H1 (cell line): ENCODE results near the gene PLA2G4E. TPM values are rescaled to one million over a fixed set of nuclear protein-coding genes. Genes with fewer than 3 reads are reported as not detected.
A peak's percentile ranks its signal among the peaks of the same experiment; 100 is the strongest.

Experiments
- CTCF ChIA-PET: fragments of 300-600 bp; sonication (Branson Sonifier 250); formaldehyde crosslinking; loops from one replicate; lab custom pipeline; 2021; ENCODE audit not compliant: partially characterized antibody; lab: Charles Lee
- POLR2A ChIA-PET: fragments of 300-600 bp; sonication (Branson Sonifier 250); formaldehyde crosslinking; loops from one replicate; lab custom pipeline; 2021; ENCODE audit warnings: inconsistent platforms; ENCODE audit not compliant: partially characterized antibody; lab: Charles Lee
- DNase-seq, 2 experiments: peaks; one replicate each; pipeline versions ENCODE4 v3.0.0 to v3.0.0-alpha.2; 2010 to 2022; ENCODE audit warnings: low spot score in 2 of 2, low read depth in 1 of 2, mixed read lengths in 1 of 2
- FAIRE-seq: peaks from 2 replicates; lab custom pipeline; 2011; peaks lifted over from hg19 to GRCh38; lab: Jason Lieb, UNC
- H2AFZ ChIP-seq: 2 replicates; pipeline ENCODE4 v1.8.1; 2012; ENCODE audit warnings: low read length, inconsistent platforms
- H2AK5ac ChIP-seq: 2 replicates; pipeline ENCODE4 v1.6.1; 2013; ENCODE audit warnings: low read depth, low read length
- H2BK120ac ChIP-seq: replicated peaks from 2 replicates; pipeline ENCODE3; 2013; ENCODE audit warnings: low read depth, low read length, inconsistent platforms
- H2BK12ac ChIP-seq: 2 replicates; pipeline ENCODE4 v1.6.1; 2013; ENCODE audit warnings: low read depth, low read length
- H2BK15ac ChIP-seq: 2 replicates; pipeline ENCODE4 v1.6.1; 2013; ENCODE audit warnings: low read length
- H2BK20ac ChIP-seq: 2 replicates; pipeline ENCODE4 v1.6.1; 2013; ENCODE audit warnings: low read length
- H2BK5ac ChIP-seq: 2 replicates; pipeline ENCODE4 v1.6.1; 2013; ENCODE audit warnings: low read depth, low read length
- H3K14ac ChIP-seq: 2 replicates; pipeline ENCODE4 v1.6.1; 2013; ENCODE audit warnings: inconsistent platforms; ENCODE audit not compliant: insufficient read length
- H3K18ac ChIP-seq: 2 replicates; pipeline ENCODE4 v1.6.1; 2013; ENCODE audit warnings: low read length; ENCODE audit errors: extremely low read depth
- H3K23ac ChIP-seq: 2 replicates; pipeline ENCODE4 v1.6.1; 2013; ENCODE audit warnings: inconsistent platforms; ENCODE audit not compliant: insufficient read length
- H3K23me2 ChIP-seq: 2 replicates; pipeline ENCODE4 v1.6.1; 2013; ENCODE audit warnings: low read depth, low read length
- H3K27ac ChIP-seq: 2 replicates; pipeline ENCODE4 v1.6.1; 2011; ENCODE audit warnings: low read depth, low read length, inconsistent platforms
- H3K27me3 ChIP-seq, 4 experiments: replicated peaks in 1 of 4; 1 replicate in 1 of 4; 2 replicates in 3 of 4; pipeline versions ENCODE4 v1.6.1 to v1.8.1; 2011 to 2013; ENCODE audit warnings: low read length in 3 of 4, mild to moderate bottlenecking in 3 of 4, inconsistent platforms in 2 of 4, mixed read lengths in 2 of 4, moderate library complexity in 1 of 4; ENCODE audit not compliant: control insufficient read depth in 3 of 4, insufficient read depth in 3 of 4; ENCODE audit errors: extremely low read depth in 1 of 4
- H3K36me3 ChIP-seq, 4 experiments: 2 replicates each; pipeline versions ENCODE4 v1.6.1 to v1.8.1; 2011 to 2013; ENCODE audit warnings: mild to moderate bottlenecking in 4 of 4, low read length in 3 of 4, moderate library complexity in 2 of 4, control low read depth in 1 of 4, inconsistent platforms in 1 of 4; ENCODE audit not compliant: insufficient read depth in 4 of 4, control insufficient read depth in 2 of 4
- H3K4ac ChIP-seq: replicated peaks from 2 replicates; pipeline ENCODE3; 2013; ENCODE audit warnings: low read length, low read depth, mixed read lengths, inconsistent platforms; ENCODE audit not compliant: insufficient read length
- H3K4me1 ChIP-seq, 4 experiments: replicated peaks in 1 of 4; 1 replicate in 1 of 4; 2 replicates in 3 of 4; pipeline versions ENCODE4 v1.6.1 to v1.8.1; 2011 to 2013; ENCODE audit warnings: low read length in 3 of 4, inconsistent platforms in 2 of 4, mixed read lengths in 1 of 4; ENCODE audit not compliant: insufficient read depth in 4 of 4, control insufficient read depth in 3 of 4
- H3K4me2 ChIP-seq, 2 experiments: 2 replicates each; pipeline versions ENCODE4 v1.6.1 to v1.8.1; 2011 to 2013; ENCODE audit warnings: low read depth in 2 of 2, low read length in 2 of 2, control low read depth in 1 of 2, inconsistent platforms in 1 of 2, mild to moderate bottlenecking in 1 of 2; ENCODE audit not compliant: insufficient read depth in 1 of 2
- H3K4me3 ChIP-seq, 4 experiments: fragments of 200-600, 300-600 bp in 1 of 4; sonication (generic), shearing (Covaris generic), sonication (Bioruptor Twin) in 1 of 4; 2 replicates each; pipeline versions ENCODE4 v1.5.1 to v1.8.1; 2011 to 2016; ENCODE audit warnings: low read length in 4 of 4, low read depth in 3 of 4, control low read depth in 2 of 4, inconsistent platforms in 2 of 4, mild to moderate bottlenecking in 2 of 4, mixed read lengths in 1 of 4, moderate library complexity in 1 of 4; ENCODE audit not compliant: insufficient read depth in 2 of 4; ENCODE audit errors: extremely low read depth in 1 of 4
- H3K56ac ChIP-seq: replicated peaks from 2 replicates; pipeline ENCODE3; 2013; ENCODE audit warnings: low read depth, mild to moderate bottlenecking, mixed read lengths, low read length, inconsistent platforms; ENCODE audit not compliant: insufficient read length
- H3K79me1 ChIP-seq: 2 replicates; pipeline ENCODE4 v1.6.1; 2013; ENCODE audit warnings: low read depth, low read length, control low read depth
- H3K79me2 ChIP-seq, 2 experiments: 2 replicates each; pipeline versions ENCODE4 v1.6.1 to v1.8.1; 2012 to 2013; ENCODE audit warnings: low read length in 2 of 2, mild to moderate bottlenecking in 2 of 2, inconsistent platforms in 1 of 2; ENCODE audit not compliant: insufficient read depth in 2 of 2, control insufficient read depth in 1 of 2
- H3K9ac ChIP-seq, 4 experiments: replicated peaks in 1 of 4; 1 replicate in 1 of 4; 2 replicates in 3 of 4; pipeline versions ENCODE4 v1.6.1 to v1.8.1; 2011 to 2013; ENCODE audit warnings: low read depth in 3 of 4, low read length in 3 of 4, control low read depth in 2 of 4, mild to moderate bottlenecking in 2 of 4, moderate library complexity in 2 of 4, inconsistent platforms in 1 of 4; ENCODE audit errors: extremely low read depth in 1 of 4
- H3K9me3 ChIP-seq, 2 experiments: 2 replicates each; pipeline versions ENCODE4 v1.6.1 to v1.8.1; 2012 to 2013; ENCODE audit warnings: mild to moderate bottlenecking in 2 of 2, moderate library complexity in 2 of 2, control low read depth in 1 of 2, inconsistent platforms in 1 of 2, low read depth in 1 of 2, low read length in 1 of 2, mixed read lengths in 1 of 2; ENCODE audit not compliant: insufficient read depth in 2 of 2
- H4K20me1 ChIP-seq, 2 experiments: replicated peaks in 1 of 2; 2 replicates each; pipeline versions ENCODE3 to v1.8.1; 2011 to 2013; ENCODE audit warnings: inconsistent platforms in 2 of 2, low read length in 2 of 2, mild to moderate bottlenecking in 1 of 2; ENCODE audit not compliant: insufficient read depth in 2 of 2, control insufficient read depth in 1 of 2
- H4K5ac ChIP-seq: 2 replicates; pipeline ENCODE4 v1.6.1; 2013; ENCODE audit warnings: low read length, low read depth, mixed read lengths, inconsistent platforms; ENCODE audit not compliant: insufficient read length
- H4K8ac ChIP-seq: 2 replicates; pipeline ENCODE4 v1.8.0; 2013; ENCODE audit warnings: mild to moderate bottlenecking, moderate library complexity, low read length, inconsistent platforms; ENCODE audit not compliant: insufficient read depth; ENCODE audit errors: extremely low read depth
- H4K91ac ChIP-seq: replicated peaks from 2 replicates; pipeline ENCODE3; 2013; ENCODE audit warnings: low read length, mixed read lengths, inconsistent platforms; ENCODE audit not compliant: insufficient read length
- FOSL1 ChIP-seq: IDR thresholded peaks from 2 replicates; pipeline ENCODE4 v1.6.1; 2011; ENCODE audit warnings: mild to moderate bottlenecking, low read depth, low read length, moderate library complexity; ENCODE audit not compliant: insufficient read depth
- SIN3A ChIP-seq, 2 experiments: IDR thresholded peaks in 1 of 2; conservative IDR thresholded peaks in 1 of 2; 2 replicates each; pipeline ENCODE4 v1.6.1; 2011 to 2012; ENCODE audit warnings: low read length in 2 of 2, improper control_type of control experiment in 1 of 2, low read depth in 1 of 2, mild to moderate bottlenecking in 1 of 2
- TEAD4 ChIP-seq: IDR thresholded peaks from 2 replicates; pipeline ENCODE4 v1.6.1; 2012; ENCODE audit warnings: low read depth, low read length, inconsistent platforms, mixed read lengths
- WGBS, 2 experiments: shearing (Covaris generic) in 1 of 2; methylation state at CpG; one replicate each; pipeline versions ENCODE4 v1.1.6 to v1.1.7; 2013 to 2015; ENCODE audit warnings: low lambda C conversion rate in 2 of 2, mixed read lengths in 2 of 2, inconsistent platforms in 1 of 2, low coverage in 1 of 2, missing lambda C conversion rate in 1 of 2; ENCODE audit not compliant: insufficient replicate concordance in 2 of 2, insufficient coverage in 1 of 2, insufficient read length in 1 of 2; ENCODE audit errors: extremely low coverage in 1 of 2, missing lambda C conversion rate in 1 of 2; 5-methylcytosine and 5-hydroxymethylcytosine counted together
- polyA plus RNA-seq, 7 experiments: library from polyadenylated mRNA; depleted of rRNA in 3 of 7; stranded (reverse) in 5 of 7; unstranded in 2 of 7; fragments of >200 nt in 5 of 7; fragments of 200-250 nt in 2 of 7; gene quantifications; 1 replicate in 5 of 7; 2 replicates in 1 of 7; 4 replicates in 1 of 7; pipeline versions ENCODE4 v1.2.1 to v1.2.3, GENCODE V29; 2011 to 2013; ENCODE audit warnings: missing spikeins in 2 of 7, mixed read lengths in 2 of 7
- total RNA-seq: library from RNA; stranded (reverse); fragmentation: NEBNext Ultra II Directional; extraction: Animal tissue kit (Norgen Biotek cat#: 25700); gene quantifications from 2 replicates; pipeline ENCODE4 v1.2.1, GENCODE V29; 2021

The PLA2G4E gene
- total and polyA plus RNA-seq, 2 of the 8 experiments (the other 6 are each of a cell fraction or from before 2014, with no cell fraction given): 0.03 TPM; not detected in 1

- H3K23ac ChIP-seq: no peak overlapping the region
- H4K91ac ChIP-seq: no peak overlapping the region
- H3K9ac ChIP-seq: no peak overlapping the region
- H3K79me2 ChIP-seq: no peaks in the 10 kb centered on the region; a peak in 1 of 4 replicates
- CTCF ChIA-PET: interaction anchor here (0.8 to 3.2 kb wide), 3 partner anchors 9 to 23 kb away, joined by 3 to 7 read pairs (median 6); no protein-coding TSS in a partner anchor
- H3K4me2 ChIP-seq: no peak overlapping the region
- 86% methylated on average over 21 of the region's 22 CpGs; no CpG with 5 or more reads in 1 of the 2 experiments for WGBS, 2 experiments
- no peak overlapping the region for H3K4me3 ChIP-seq
- no peak for FAIRE-seq
- H4K5ac ChIP-seq: no peak overlapping the region
- no peaks in the 10 kb centered on the region for H3K23me2 ChIP-seq
- peak overlapping the region; percentile 43; the same call in 1 of the 2 replicates for H3K18ac ChIP-seq
- peak overlapping the region; percentile 66 for H2BK5ac ChIP-seq
- H2BK20ac ChIP-seq: 0 out of 2 replicates have a peak overlapping the region, but pooled peaks have one; percentile 49
- no peak overlapping the region; the same call in 1 of the 2 replicates for H4K8ac ChIP-seq
- no peak for DNase-seq
- H2BK15ac ChIP-seq: no peak overlapping the region
- peaks cover 1 to 10% of the 10 kb centered on the region in 2 experiments for H4K20me1 ChIP-seq
- no peak overlapping the region for H2AK5ac ChIP-seq
- peaks cover 0 to 4% (median 3%) of the 10 kb centered on the region in 4 experiments; a peak in 1 of 7 replicates for H3K4me1 ChIP-seq
- no peak overlapping the region for H3K4ac ChIP-seq
- H3K9me3 ChIP-seq: no peaks in the 10 kb centered on the region
- H2BK120ac ChIP-seq: no peak overlapping the region
- POLR2A ChIA-PET: no interaction called here
- H3K56ac ChIP-seq: no peak overlapping the region
- TF ChIP-seq FOSL1 (no peak), TEAD4 (peak; percentile 57; the same call in 1 of the 2 replicates), SIN3A (conservative IDR thresholded peaks at IDR 0.05 in 1 of 2, IDR thresholded peaks at IDR 0.05 in 1 of 2; ENCODE audit: low read depth in 1 of 2, low read length in 2 of 2) (no peak)
- peaks cover 2 to 10% (median 6%) of the 10 kb centered on the region in 4 experiments; a peak in 6 of 8 replicates for H3K36me3 ChIP-seq
- H3K14ac ChIP-seq: no peak overlapping the region
- H2BK12ac ChIP-seq: no peak overlapping the region
- no peaks in the 10 kb centered on the region for H3K27me3 ChIP-seq
- H3K27ac ChIP-seq: no peak overlapping the region
- H2AFZ ChIP-seq: no peak overlapping the region
- peaks cover 2% of the 10 kb centered on the region for H3K79me1 ChIP-seq
Observed at GRCh38 chr15:41941644-41942415, 79.0 kb downstream of the PLA2G4E start.
